Glomerular visceral epithelial cell (primary cell): ENCODE results near the gene SRGAP2C.
"Not testable (repeated sequence)": the region's sequence is repeated elsewhere in the genome, so short reads cannot be mapped to it uniquely, and the experiment has no call there.

Experiments
- DNase-seq: peaks from one replicate; pipeline ENCODE4 v3.0.0-alpha.2; 2016; ENCODE audit errors: extremely low spot score

Gene SRGAP2C

DNA sequence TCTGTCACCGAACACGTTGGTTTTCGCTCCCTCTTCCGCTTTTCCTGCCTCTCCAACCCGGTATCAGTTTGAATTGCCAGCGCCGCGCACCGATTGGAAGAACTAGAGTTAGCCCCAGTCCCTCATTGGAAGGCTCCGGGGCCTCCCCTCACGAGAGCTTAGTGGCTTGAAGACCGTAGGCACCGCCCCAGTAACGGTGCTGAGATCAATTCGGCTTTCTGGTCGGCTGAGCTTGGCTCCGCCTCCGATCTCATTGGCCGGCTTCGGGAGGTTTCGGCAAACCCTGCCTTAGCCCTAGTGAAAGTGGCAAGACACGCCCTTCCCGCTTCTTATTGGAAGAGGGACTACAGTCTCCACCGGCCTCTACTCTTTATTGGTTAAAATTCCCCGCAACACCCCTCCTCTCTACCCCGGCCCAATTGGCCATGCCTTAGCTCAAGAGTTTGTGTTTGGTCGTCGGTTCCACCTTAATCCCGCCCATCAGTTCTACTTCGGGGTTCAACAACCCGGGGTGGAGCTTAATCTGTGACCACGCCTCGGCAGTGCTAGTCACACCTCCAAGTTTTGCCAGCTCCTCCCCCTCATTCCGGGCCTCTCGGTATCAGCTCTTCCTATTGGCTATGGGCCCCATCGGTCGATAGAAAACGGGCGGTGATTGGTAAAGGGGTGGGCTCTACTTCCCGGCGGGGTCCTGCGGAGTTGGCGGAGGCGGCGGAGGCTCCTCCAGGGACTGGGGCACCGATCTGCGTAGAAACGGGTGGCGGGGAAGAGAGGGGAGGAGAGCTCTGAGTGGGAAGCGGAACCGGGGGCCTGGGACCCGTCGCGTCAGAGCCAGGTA is at the start of gene SRGAP2C, which contains the start of gene FAM72B:
Gene SRGAP2C, plus strand, starts transcription at position 686 of the 838 bp plus-strand sequence. CDS start 2,472 bp downstream, outside the sequence.
Gene FAM72B, minus strand, starts transcription at position 51 of the 838 bp plus-strand sequence. CDS start 851 bp downstream, outside the sequence.
- DNase-seq: peak; percentile 99

- DNase-seq: not testable (repeated sequence)
Observed at GRCh38 chr1:121140393-121140792, 44.4 kb upstream of the SRGAP2C start.

DNA sequence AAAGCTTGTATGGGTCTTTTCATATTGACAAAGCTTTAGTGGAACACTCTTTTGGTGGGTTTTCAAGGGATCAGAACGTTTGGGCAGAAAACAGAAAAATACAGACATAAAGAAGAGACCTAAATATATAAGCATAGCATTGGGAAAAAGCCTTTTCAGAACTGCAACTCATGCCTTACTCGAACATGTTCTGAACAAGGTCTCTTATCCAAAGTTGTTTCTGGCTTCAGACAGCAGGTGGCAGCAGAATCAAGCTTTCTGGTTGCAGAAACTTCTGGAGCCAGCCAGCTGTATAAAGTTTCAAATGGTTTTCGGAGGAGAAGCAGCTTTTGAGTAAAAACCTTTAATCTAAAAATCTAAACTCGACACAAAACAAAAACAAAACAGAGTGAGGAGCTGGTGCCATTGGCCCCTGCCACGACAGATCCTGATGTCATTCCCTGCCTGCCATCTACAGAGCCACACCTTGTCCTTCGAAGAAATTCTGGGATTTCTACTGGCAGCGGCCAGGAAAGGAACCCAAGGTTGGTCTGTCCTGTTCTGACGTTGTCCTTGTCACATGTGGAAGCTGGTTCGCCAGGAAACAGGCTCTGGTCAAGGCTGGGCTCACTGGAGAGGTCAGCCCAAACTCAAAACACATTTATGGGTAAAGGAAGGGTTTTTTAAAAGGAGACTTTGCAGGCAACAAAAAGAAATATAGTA is 36.1 kb upstream of the SRGAP2C start:
- DNase-seq: not testable (repeated sequence)

GRCh38 chr1:121151294-121151693 is 33.5 kb upstream of the SRGAP2C start:
- DNase-seq: not testable (repeated sequence)

- not testable (repeated sequence) for DNase-seq
Observed at GRCh38 chr1:121152788-121153187, 32.0 kb upstream of the SRGAP2C start.

DNA sequence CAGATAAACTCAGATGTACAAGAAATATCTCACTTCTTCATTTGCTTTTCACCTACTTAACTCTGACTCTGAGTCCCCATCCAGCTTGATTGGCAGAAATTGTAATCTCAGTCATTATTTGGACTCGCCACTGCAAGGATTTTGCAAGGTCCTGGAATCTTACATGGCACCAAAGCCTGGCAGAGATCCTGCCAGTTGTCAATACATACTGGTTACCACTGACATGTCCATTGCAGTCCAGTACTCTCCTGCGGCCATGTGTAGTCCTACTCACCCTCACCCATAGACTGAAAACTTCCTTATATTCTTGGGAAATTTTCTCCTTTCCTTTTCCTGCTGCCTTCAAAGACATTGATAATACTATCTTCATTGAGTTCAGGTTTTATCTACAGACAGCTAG is 30.0 kb upstream of the SRGAP2C start:
- DNase-seq: not testable (repeated sequence)

DNA sequence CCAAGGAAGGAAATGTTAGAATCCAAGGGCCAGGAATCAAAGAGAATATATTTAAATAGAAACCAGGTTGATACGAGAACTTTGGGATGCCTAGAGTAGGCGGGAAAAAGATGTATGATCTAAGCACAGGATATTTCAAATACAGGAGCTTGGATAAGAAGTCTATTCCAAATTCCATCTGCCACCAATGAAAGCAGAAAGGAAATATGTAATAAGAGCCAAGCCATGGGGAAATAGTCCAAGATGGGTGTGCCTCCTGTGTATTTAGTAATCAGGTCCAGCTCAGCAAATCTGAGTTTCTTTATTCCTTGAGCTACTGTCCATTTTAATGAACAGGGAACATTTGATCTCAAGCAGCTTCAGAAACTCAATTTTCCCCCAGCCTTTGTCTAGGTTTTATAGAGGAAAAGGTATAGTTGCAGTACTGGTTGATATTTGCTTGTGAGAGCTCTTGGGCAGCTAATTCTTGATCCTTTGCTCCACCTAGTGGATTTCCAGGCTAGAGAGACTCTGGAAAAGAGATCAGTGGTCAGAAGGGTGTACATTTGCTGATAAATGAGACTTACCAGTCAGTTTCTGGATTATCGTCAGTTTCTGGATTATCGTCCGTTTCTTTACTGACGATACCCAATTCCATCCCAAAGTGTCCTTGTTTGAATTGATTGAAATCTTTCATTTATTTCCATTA is 29.0 kb upstream of the SRGAP2C start:
- DNase-seq: peak; percentile 9

- DNase-seq: not testable (repeated sequence)
Observed at GRCh38 chr1:121156958-121157603, 27.7 kb upstream of the SRGAP2C start.

DNA sequence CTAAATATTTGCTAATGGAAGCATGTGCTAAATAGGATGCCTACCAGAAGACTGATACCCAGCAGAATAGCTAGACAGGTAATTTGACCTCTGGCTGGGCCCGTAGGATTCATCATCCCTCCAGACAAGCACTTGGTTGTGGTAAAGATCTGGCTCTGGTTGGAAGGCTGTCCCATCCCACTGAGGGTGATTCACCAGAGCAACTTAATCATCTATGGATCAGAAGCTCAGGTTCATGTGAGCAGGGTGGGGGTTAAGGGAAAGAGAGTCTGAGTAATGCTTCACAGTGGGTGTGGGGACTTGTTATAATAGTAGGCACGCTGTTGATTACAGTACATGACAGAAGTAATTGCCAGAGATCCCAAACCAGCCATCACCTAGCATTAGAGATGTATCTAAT is 27.2 kb upstream of the SRGAP2C start:
- not testable (repeated sequence) for DNase-seq

- not testable (repeated sequence) for DNase-seq
Observed at GRCh38 chr1:121160118-121160517, 24.7 kb upstream of the SRGAP2C start.

GRCh38 chr1:121161199-121161901 is 23.4 kb upstream of the SRGAP2C start:
- DNase-seq: not testable (repeated sequence)

DNA sequence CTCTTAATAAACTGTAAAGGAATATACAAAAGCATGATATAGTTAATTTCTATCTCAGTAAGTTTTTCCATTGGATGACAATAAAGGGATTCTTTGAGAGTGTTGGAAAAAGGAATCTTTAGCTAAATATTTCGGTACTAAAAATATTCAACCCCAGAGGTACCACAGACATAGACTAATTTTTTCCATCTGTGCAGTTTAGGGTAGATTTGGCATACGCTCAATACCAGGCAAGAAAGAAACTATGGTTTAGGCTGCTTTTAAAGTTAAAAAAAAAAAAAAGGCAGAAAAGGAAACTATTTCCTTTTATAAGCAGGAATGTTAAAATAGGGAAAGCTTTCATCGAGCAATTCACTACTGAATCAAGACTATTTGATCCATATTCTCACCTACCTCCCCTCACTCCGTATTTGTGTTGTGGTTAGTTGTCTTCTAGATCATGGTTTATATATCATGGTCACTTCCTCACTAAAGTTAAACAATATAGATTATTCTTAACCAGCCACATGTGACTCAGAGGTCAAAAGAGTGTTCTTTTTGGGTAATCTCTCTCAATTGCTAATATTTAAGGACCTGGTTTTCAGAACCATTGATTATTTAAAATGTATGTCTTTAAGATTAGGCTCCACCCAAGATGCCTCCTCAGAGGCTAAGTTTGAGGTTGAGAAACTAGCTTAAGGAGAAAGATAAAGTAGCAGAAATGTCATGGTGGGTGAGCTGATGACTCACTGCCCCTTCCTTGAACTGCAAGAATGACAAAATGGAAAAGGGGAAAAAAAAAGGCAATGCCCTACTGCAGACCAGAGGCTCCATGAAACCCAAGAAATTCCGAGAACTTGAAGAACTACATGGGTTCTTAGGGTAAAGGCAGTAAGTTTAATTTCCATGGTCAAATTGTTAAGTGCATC is 20.7 kb upstream of the SRGAP2C start:
- DNase-seq: peak; percentile 62

DNA sequence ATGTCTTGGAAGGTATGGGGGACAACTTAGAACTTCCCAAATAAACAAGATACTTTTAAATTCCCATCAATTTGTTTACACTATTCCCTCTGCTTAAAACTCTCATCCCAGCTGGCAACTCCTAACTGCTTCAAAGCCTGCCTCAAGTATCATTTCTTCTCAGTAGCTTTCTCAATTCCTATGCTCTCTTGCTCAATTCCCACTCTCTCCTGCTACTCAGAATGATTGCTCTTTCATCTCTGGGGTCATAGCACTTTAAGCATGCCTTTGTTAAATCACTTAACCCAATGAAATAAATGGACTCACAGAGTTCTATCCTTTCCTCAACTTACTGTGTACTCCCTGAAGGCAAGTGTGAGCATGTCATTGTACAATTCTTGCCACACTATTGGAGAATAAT is 19.5 kb upstream of the SRGAP2C start:
- not testable (repeated sequence) for DNase-seq

- DNase-seq: not testable (repeated sequence)
Observed at GRCh38 chr1:121167225-121167738, 17.5 kb upstream of the SRGAP2C start.

DNA sequence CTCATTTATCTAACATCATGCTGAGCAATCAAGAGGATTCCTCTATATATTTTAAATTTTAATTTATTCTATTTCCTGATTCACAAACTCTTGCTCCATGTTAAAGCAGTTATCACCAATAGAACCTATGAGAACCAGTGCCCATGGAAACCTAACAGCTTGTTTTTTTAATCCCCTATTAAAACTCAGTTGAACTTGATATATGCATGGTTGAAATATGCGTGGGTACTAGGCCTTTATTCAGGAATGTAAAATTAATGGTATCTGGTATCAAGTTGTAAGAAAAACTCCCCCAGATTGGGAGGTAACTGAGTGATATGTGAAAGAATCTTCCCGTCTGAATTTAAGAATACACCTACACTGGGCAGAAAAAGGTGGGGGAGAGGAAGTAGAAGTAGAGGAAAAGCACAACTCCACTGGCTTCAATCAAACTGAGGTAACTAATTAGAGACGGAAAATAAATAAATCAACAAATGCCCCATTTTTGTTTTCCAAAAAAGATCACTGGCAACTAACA is 16.6 kb upstream of the SRGAP2C start:
- DNase-seq: not testable (repeated sequence)

DNA sequence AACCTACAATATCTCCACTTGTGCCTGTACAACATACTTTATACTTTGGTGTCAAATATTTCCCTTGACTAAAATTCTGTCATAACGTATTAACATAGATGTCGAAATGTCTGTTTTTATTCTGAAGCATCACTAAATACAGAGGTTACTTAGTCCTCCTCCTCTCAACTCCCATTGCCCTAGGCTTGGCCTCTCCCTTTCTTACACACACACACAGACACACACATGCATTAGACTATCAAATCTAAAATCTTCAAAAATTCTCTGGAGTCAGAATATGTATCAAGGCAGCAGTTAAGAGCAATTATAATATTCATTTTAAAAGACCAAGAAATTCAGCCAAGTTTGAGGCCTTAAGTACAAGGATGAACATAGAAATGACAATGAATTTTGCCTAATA is 8.1 kb upstream of the SRGAP2C start:
- not testable (repeated sequence) for DNase-seq

DNA sequence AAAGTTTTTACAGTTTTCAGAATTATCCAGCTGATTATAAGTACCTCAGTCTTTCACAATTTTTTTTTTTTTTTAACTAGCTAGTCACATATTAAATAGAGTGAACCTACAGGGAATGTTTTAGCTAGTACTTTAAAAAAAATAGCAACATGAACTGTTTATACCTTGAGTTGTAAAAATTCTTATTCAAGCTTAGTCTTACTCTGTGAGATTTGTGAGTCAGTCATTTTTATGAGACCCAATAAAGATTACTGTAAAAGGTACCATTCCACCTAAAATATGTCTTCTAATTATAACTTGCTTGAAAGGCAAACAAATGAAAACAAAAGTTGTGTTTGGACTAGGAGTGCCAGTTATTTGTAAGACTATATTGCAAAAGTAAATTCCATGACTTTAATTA is 6.6 kb upstream of the SRGAP2C start:
- not testable (repeated sequence) for DNase-seq

- peak; percentile 20 for DNase-seq
Observed at GRCh38 chr1:121183867-121184266, 908 bp upstream of the SRGAP2C start.

- not testable (repeated sequence) for DNase-seq
Observed at GRCh38 chr1:121185140-121185708, 449 bp downstream of the SRGAP2C start.
